HEK293 (cell line): ENCODE results near the gene CACNG7.

Source experiments
- CTCF ChIA-PET: fragments of 350-600 bp; formaldehyde crosslinking; extraction: SDS; loops from one replicate; lab custom pipeline; 2021; ENCODE audit warnings: antibody characterized with exemption; lab: Yijun Ruan, JAX
- POLR2A ChIA-PET: fragments of 300-600 bp; formaldehyde crosslinking; extraction: SDS; loops from one replicate; lab custom pipeline; 2020; ENCODE audit warnings: antibody characterized with exemption, inconsistent platforms; lab: Yijun Ruan, JAX
- H3K27ac ChIP-seq: fragments of 200-500 bp; sonication (Bioruptor generic); 2 replicates; pipeline ENCODE4 v1.5.1; 2014; ENCODE audit warnings: low read depth, low read length, control low read depth, inconsistent platforms; ENCODE audit errors: extremely low read depth
- H3K36me3 ChIP-seq, 2 experiments: fragments of 200-500 bp in 1 of 2; sonication (Bioruptor generic) in 1 of 2; 1 replicate in 1 of 2; 2 replicates in 1 of 2; pipeline ENCODE4 v1.5.1; 2014 to 2017; ENCODE audit warnings: inconsistent platforms in 2 of 2, low read length in 2 of 2; ENCODE audit not compliant: control insufficient read depth in 2 of 2, insufficient read depth in 1 of 2
- H3K4me1 ChIP-seq: fragments of 200-500 bp; sonication (Bioruptor generic); 2 replicates; pipeline ENCODE4 v1.5.1; 2014; ENCODE audit warnings: mild to moderate bottlenecking, low read length, inconsistent platforms; ENCODE audit not compliant: control insufficient read depth, insufficient read depth
- H3K4me3 ChIP-seq: 2 replicates; pipeline ENCODE4 v1.5.1; 2011; ENCODE audit warnings: low read depth, mild to moderate bottlenecking, control low read depth, low read length, moderate library complexity
- H3K9me3 ChIP-seq: fragments of 200-500 bp; sonication (Bioruptor generic); 2 replicates; pipeline ENCODE4 v1.5.1; 2014; ENCODE audit warnings: low read depth, low read length, inconsistent platforms; ENCODE audit not compliant: control insufficient read depth, insufficient read depth
- BCL11B ChIP-seq: fragments of 450-650 bp; formaldehyde crosslinking; IDR thresholded peaks from 2 replicates; pipeline ENCODE4 v1.5.1; 2016; ENCODE audit warnings: low read depth, missing biosample characterization, missing genetic modification characterization
- FEZF1 ChIP-seq: fragments of 450-650 bp; formaldehyde crosslinking; IDR thresholded peaks from 2 replicates; pipeline ENCODE4 v1.5.1; 2016; ENCODE audit warnings: missing biosample characterization, missing genetic modification characterization
- RBAK ChIP-seq: fragments of 450-650 bp; formaldehyde crosslinking; IDR thresholded peaks from 2 replicates; pipeline ENCODE4 v1.5.1; 2016; ENCODE audit warnings: missing biosample characterization, missing genetic modification characterization
- SP3 ChIP-seq: fragments of 450-650 bp; formaldehyde crosslinking; IDR thresholded peaks from 2 replicates; pipeline ENCODE4 v1.5.1; 2016; ENCODE audit warnings: missing biosample characterization, missing genetic modification characterization
- SP7 ChIP-seq: fragments of 450-650 bp; formaldehyde crosslinking; IDR thresholded peaks from 2 replicates; pipeline ENCODE4 v1.5.1; 2016; ENCODE audit warnings: missing biosample characterization, missing genetic modification characterization
- YY1 ChIP-seq: fragments of 450-650 bp; formaldehyde crosslinking; IDR thresholded peaks from 2 replicates; pipeline ENCODE4 v1.5.1; 2018; ENCODE audit warnings: missing biosample characterization, missing genetic modification characterization
- ZNF211 ChIP-seq: fragments of 450-650 bp; formaldehyde crosslinking; IDR thresholded peaks from 2 replicates; pipeline ENCODE4 v1.5.1; 2016; ENCODE audit warnings: low read depth, missing biosample characterization, missing genetic modification characterization
- ZNF223 ChIP-seq: fragments of 450-650 bp; formaldehyde crosslinking; IDR thresholded peaks from 2 replicates; pipeline ENCODE4 v1.5.1; 2016; ENCODE audit warnings: missing biosample characterization, missing genetic modification characterization
- ZNF324 ChIP-seq: fragments of 450-650 bp; formaldehyde crosslinking; IDR thresholded peaks from 2 replicates; pipeline ENCODE4 v1.5.1; 2016; ENCODE audit warnings: missing biosample characterization, missing genetic modification characterization
- ZNF366 ChIP-seq: fragments of 450-650 bp; formaldehyde crosslinking; conservative IDR thresholded peaks from 2 replicates; pipeline ENCODE4 v1.5.1; 2016; ENCODE audit warnings: missing biosample characterization, missing genetic modification characterization
- ZNF398 ChIP-seq: fragments of 450-650 bp; formaldehyde crosslinking; IDR thresholded peaks from 2 replicates; pipeline ENCODE4 v1.5.1; 2017; ENCODE audit warnings: missing biosample characterization, missing genetic modification characterization
- ZNF404 ChIP-seq: fragments of 450-650 bp; formaldehyde crosslinking; IDR thresholded peaks from 2 replicates; pipeline ENCODE4 v1.5.1; 2017; ENCODE audit warnings: missing biosample characterization, missing genetic modification characterization
- ZNF488 ChIP-seq: fragments of 450-650 bp; formaldehyde crosslinking; IDR thresholded peaks from 2 replicates; pipeline ENCODE4 v1.5.1; 2016; ENCODE audit warnings: missing biosample characterization, missing genetic modification characterization
- ZNF560 ChIP-seq: fragments of 450-650 bp; formaldehyde crosslinking; IDR thresholded peaks from 2 replicates; pipeline ENCODE4 v1.5.1; 2017; ENCODE audit warnings: missing biosample characterization, missing genetic modification characterization, borderline replicate concordance
- ZNF561 ChIP-seq: fragments of 450-650 bp; IDR thresholded peaks from 2 replicates; pipeline ENCODE4 v1.5.1; 2018; ENCODE audit warnings: missing biosample characterization, missing genetic modification characterization, borderline replicate concordance
- ZNF670 ChIP-seq: fragments of 450-650 bp; formaldehyde crosslinking; IDR thresholded peaks from 2 replicates; pipeline ENCODE4 v1.5.1; 2016; ENCODE audit warnings: missing biosample characterization, missing genetic modification characterization, low read depth
- ZNF791 ChIP-seq: fragments of 450-650 bp; formaldehyde crosslinking; IDR thresholded peaks from 2 replicates; pipeline ENCODE4 v1.5.1; 2016; ENCODE audit warnings: missing biosample characterization, missing genetic modification characterization
- ZNF843 ChIP-seq: fragments of 450-650 bp; formaldehyde crosslinking; IDR thresholded peaks from 2 replicates; pipeline ENCODE4 v1.5.1; 2016; ENCODE audit warnings: missing biosample characterization, missing genetic modification characterization
- ZXDB ChIP-seq: fragments of 450-650 bp; formaldehyde crosslinking; IDR thresholded peaks from 2 replicates; pipeline ENCODE4 v1.5.1; 2016; ENCODE audit warnings: missing biosample characterization, missing genetic modification characterization
- TF ChIP-seq, protein P1 (sequence below): fragments of 450-650 bp; IDR thresholded peaks from 2 replicates; pipeline ENCODE4 v1.5.1; 2018; ENCODE audit warnings: missing biosample characterization, mild to moderate bottlenecking, missing genetic modification characterization
- TF ChIP-seq, protein P2 (sequence below): fragments of 450-650 bp; formaldehyde crosslinking; IDR thresholded peaks from 2 replicates; pipeline ENCODE4 v1.5.1; 2016; ENCODE audit warnings: missing biosample characterization, missing genetic modification characterization

The CACNG7 gene, protein sequence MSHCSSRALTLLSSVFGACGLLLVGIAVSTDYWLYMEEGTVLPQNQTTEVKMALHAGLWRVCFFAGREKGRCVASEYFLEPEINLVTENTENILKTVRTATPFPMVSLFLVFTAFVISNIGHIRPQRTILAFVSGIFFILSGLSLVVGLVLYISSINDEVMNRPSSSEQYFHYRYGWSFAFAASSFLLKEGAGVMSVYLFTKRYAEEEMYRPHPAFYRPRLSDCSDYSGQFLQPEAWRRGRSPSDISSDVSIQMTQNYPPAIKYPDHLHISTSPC

GRCh38 chr19:53908935-53909415 lies at the start of gene CACNG7:
TSS of gene CACNG7 (plus strand) at chr19:53909278. CDS start at chr19:53912832, 3,554 bp downstream.
- ChIA-PET POLR2A (no interaction called here), CTCF (interaction anchor here (2.1 kb wide), 1 partner anchor 114 kb away, joined by 9 read pairs; no protein-coding TSS in a partner anchor)
- no peaks in the 10 kb centered on the region for H3K36me3 ChIP-seq
- no peaks in the 10 kb centered on the region for H3K4me1 ChIP-seq
- no peaks in the 10 kb centered on the region for H3K9me3 ChIP-seq
- no peak for TF ChIP-seq ZNF211 (tag by site-specific recombination)
- 0 out of 2 replicates have a peak, but pooled peaks have one; percentile 11 for TF ChIP-seq ZNF366 (tag by site-specific recombination)
- peak; percentile 19; the same call in 1 of the 2 replicates for TF ChIP-seq SP3 (tag by site-specific recombination)
- peak; percentile 78 for TF ChIP-seq ZNF398 (tag by site-specific recombination)
- H3K4me3 ChIP-seq = no peak within 1 kb of the TSS
- H3K27ac ChIP-seq = no peak within 1 kb of the TSS

- POLR2A ChIA-PET = no interaction called here
- no peak overlapping the region for H3K27ac ChIP-seq
These were observed 44.7 kb upstream of the CACNG7 start for GRCh38 chr19:53864308-53864836.

More at GRCh38 chr19:53864308-53864836, 44.7 kb upstream of the CACNG7 start:
- peaks cover 15% of the 10 kb centered on the region for H3K4me1 ChIP-seq
- TF ChIP-seq FEZF1 (tag by site-specific recombination) = no peak
- no peak for TF ChIP-seq BCL11B (tag by site-specific recombination)
- no peak for TF ChIP-seq SP7 (tag by site-specific recombination)
- no peak for TF ChIP-seq ZNF404
- TF ChIP-seq ZNF791 (tag by site-specific recombination) = no peak
- no peak for TF ChIP-seq YY1 (tag by site-specific recombination)
- TF ChIP-seq ZNF560 (tag by site-specific recombination) = no peak
- TF ChIP-seq ZNF223 = no peak
- TF ChIP-seq ZNF324 (tag by site-specific recombination) = no peak
- TF ChIP-seq ZNF843 = no peak
- no peak for TF ChIP-seq ZXDB (tag by site-specific recombination)
- TF ChIP-seq ZNF398 (tag by site-specific recombination) = no peak
- TF ChIP-seq ZNF670 = no peak
- TF ChIP-seq ZNF488 = no peak
- TF ChIP-seq, protein P1, sequence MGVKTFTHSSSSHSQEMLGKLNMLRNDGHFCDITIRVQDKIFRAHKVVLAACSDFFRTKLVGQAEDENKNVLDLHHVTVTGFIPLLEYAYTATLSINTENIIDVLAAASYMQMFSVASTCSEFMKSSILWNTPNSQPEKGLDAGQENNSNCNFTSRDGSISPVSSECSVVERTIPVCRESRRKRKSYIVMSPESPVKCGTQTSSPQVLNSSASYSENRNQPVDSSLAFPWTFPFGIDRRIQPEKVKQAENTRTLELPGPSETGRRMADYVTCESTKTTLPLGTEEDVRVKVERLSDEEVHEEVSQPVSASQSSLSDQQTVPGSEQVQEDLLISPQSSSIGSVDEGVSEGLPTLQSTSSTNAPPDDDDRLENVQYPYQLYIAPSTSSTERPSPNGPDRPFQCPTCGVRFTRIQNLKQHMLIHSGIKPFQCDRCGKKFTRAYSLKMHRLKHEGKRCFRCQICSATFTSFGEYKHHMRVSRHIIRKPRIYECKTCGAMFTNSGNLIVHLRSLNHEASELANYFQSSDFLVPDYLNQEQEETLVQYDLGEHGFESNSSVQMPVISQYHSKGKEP (tag by site-specific recombination) = no peak
- TF ChIP-seq ZNF561 (tag by site-specific recombination) = no peak
- no peak for TF ChIP-seq RBAK (tag by site-specific recombination)
- TF ChIP-seq, protein P2, sequence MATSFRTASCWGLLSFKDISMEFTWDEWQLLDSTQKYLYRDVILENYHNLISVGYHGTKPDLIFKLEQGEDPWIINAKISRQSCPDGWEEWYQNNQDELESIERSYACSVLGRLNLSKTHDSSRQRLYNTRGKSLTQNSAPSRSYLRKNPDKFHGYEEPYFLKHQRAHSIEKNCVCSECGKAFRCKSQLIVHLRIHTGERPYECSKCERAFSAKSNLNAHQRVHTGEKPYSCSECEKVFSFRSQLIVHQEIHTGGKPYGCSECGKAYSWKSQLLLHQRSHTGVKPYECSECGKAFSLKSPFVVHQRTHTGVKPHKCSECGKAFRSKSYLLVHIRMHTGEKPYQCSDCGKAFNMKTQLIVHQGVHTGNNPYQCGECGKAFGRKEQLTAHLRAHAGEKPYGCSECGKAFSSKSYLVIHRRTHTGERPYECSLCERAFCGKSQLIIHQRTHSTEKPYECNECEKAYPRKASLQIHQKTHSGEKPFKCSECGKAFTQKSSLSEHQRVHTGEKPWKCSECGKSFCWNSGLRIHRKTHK = no peak
- H3K9me3 ChIP-seq = no peaks in the 10 kb centered on the region
- no peaks in the 10 kb centered on the region for H3K36me3 ChIP-seq
- H3K4me3 ChIP-seq = no peak overlapping the region
- CTCF ChIA-PET = no interaction called here
